H9 (cell line): ENCODE data around the gene GRIK4. TPM values are rescaled to one million over a fixed set of nuclear protein-coding genes. Genes with fewer than 3 reads are reported as not detected.

Experiments
- DNase-seq: peaks from one replicate; pipeline ENCODE4 v3.0.0-alpha.2; 2017
- H2AFZ ChIP-seq: one replicate; pipeline ENCODE4 v1.6.1; 2013; ENCODE audit warnings: mild to moderate bottlenecking, low read length, control low read depth, moderate library complexity
- H2AK5ac ChIP-seq: 2 replicates; pipeline ENCODE4 v1.6.1; 2013; ENCODE audit warnings: low read length, control low read depth, mixed read lengths; ENCODE audit not compliant: insufficient read length
- H2BK120ac ChIP-seq: one replicate; pipeline ENCODE4 v1.6.1; 2013; ENCODE audit warnings: low read depth, mild to moderate bottlenecking, low read length, control low read depth, inconsistent platforms; ENCODE audit not compliant: poor library complexity, severe bottlenecking
- H2BK12ac ChIP-seq: 2 replicates; pipeline ENCODE4 v1.6.1; 2013; ENCODE audit warnings: low read length, control low read depth, mixed read lengths, low read depth; ENCODE audit not compliant: insufficient read length
- H2BK15ac ChIP-seq: 2 replicates; pipeline ENCODE4 v1.6.1; 2013; ENCODE audit warnings: low read depth, low read length, control low read depth
- H2BK20ac ChIP-seq: one replicate; pipeline ENCODE4 v1.6.1; 2013; ENCODE audit warnings: low read depth, mild to moderate bottlenecking, low read length, control low read depth, inconsistent platforms; ENCODE audit not compliant: poor library complexity, severe bottlenecking
- H2BK5ac ChIP-seq: 2 replicates; pipeline ENCODE4 v1.6.1; 2013; ENCODE audit warnings: low read length, control low read depth, mixed read lengths; ENCODE audit not compliant: insufficient read length
- H3K14ac ChIP-seq: 2 replicates; pipeline ENCODE4 v1.6.1; 2013; ENCODE audit warnings: low read length, control low read depth; ENCODE audit not compliant: insufficient read depth
- H3K18ac ChIP-seq: 2 replicates; pipeline ENCODE4 v1.6.1; 2013; ENCODE audit warnings: low read depth, mild to moderate bottlenecking, mixed read lengths, low read length, control low read depth; ENCODE audit not compliant: insufficient read length
- H3K23ac ChIP-seq: 2 replicates; pipeline ENCODE4 v1.6.1; 2013; ENCODE audit warnings: low read length, control low read depth, mixed read lengths, low read depth; ENCODE audit not compliant: insufficient read length
- H3K23me2 ChIP-seq: 2 replicates; pipeline ENCODE4 v1.6.1; 2013; ENCODE audit warnings: low read depth, mild to moderate bottlenecking, mixed read lengths, low read length, control low read depth; ENCODE audit not compliant: insufficient read length, poor library complexity, severe bottlenecking
- H3K27ac ChIP-seq: 2 replicates; pipeline ENCODE4 v1.5.1; 2013; ENCODE audit warnings: low read length, control low read depth, mixed read lengths, low read depth; ENCODE audit not compliant: insufficient read length
- H3K27me3 ChIP-seq: 2 replicates; pipeline ENCODE4 v1.6.1; 2013; ENCODE audit warnings: low read length, control low read depth, inconsistent platforms; ENCODE audit not compliant: insufficient read depth
- H3K4ac ChIP-seq: 2 replicates; pipeline ENCODE4 v1.6.1; 2013; ENCODE audit warnings: low read depth, mild to moderate bottlenecking, control low read depth, inconsistent platforms, low read length, moderate library complexity
- H3K4me1 ChIP-seq: 2 replicates; pipeline ENCODE4 v1.6.1; 2013; ENCODE audit warnings: low read length, control low read depth, inconsistent platforms; ENCODE audit not compliant: insufficient read depth
- H3K4me2 ChIP-seq: 2 replicates; pipeline ENCODE4 v1.6.1; 2013; ENCODE audit warnings: low read length, control low read depth, mixed read lengths; ENCODE audit not compliant: insufficient read length, insufficient read depth
- H3K56ac ChIP-seq: 2 replicates; pipeline ENCODE4 v1.6.1; 2013; ENCODE audit warnings: low read depth, mild to moderate bottlenecking, mixed read lengths, low read length, control low read depth; ENCODE audit not compliant: insufficient read length
- H3K79me1 ChIP-seq: 2 replicates; pipeline ENCODE4 v1.6.1; 2013; ENCODE audit warnings: low read depth, mild to moderate bottlenecking, moderate library complexity, low read length, control low read depth, inconsistent platforms; ENCODE audit not compliant: insufficient read depth, poor library complexity, severe bottlenecking
- H3K79me2 ChIP-seq: 2 replicates; pipeline ENCODE4 v1.6.1; 2013; ENCODE audit warnings: low read length, control low read depth, inconsistent platforms; ENCODE audit not compliant: insufficient read depth
- H3K9ac ChIP-seq: 2 replicates; pipeline ENCODE4 v1.6.1; 2013; ENCODE audit warnings: low read length, control low read depth, mixed read lengths; ENCODE audit not compliant: insufficient read length; ENCODE audit errors: extremely low read depth
- H3K9me3 ChIP-seq: one replicate; pipeline ENCODE4 v1.6.1; 2013; ENCODE audit warnings: low read depth, low read length, inconsistent platforms; ENCODE audit not compliant: control insufficient read depth
- H3T11ph ChIP-seq: one replicate; pipeline ENCODE4 v1.6.1; 2013; ENCODE audit warnings: mild to moderate bottlenecking, low read length, control low read depth, inconsistent platforms
- H4K20me1 ChIP-seq: one replicate; pipeline ENCODE4 v1.6.1; 2013; ENCODE audit not compliant: control insufficient read depth, insufficient read length, insufficient read depth
- H4K5ac ChIP-seq: 2 replicates; pipeline ENCODE4 v1.6.1; 2013; ENCODE audit warnings: low read depth, mild to moderate bottlenecking, mixed read lengths, low read length, control low read depth; ENCODE audit not compliant: insufficient read length
- H4K8ac ChIP-seq: replicated peaks from 2 replicates; pipeline ENCODE4 v1.6.1; 2013; ENCODE audit warnings: low read length, control low read depth, mixed read lengths, low read depth; ENCODE audit not compliant: insufficient read length
- H4K91ac ChIP-seq: 2 replicates; pipeline ENCODE4 v1.6.1; 2013; ENCODE audit warnings: low read depth, mild to moderate bottlenecking, moderate library complexity, mixed read lengths, low read length, control low read depth; ENCODE audit not compliant: insufficient read length
- H3K27ac Mint-ChIP-seq, 3 experiments: 2 replicates in 2 of 3; 3 replicates in 1 of 3; pipeline ENCODE4 v1.8.0; 2020 to 2021; ENCODE audit warnings: mixed read lengths in 3 of 3, mild to moderate bottlenecking in 1 of 3, moderate library complexity in 1 of 3
- H3K27me3 Mint-ChIP-seq: 2 replicates; pipeline ENCODE4 v1.8.0; 2021; ENCODE audit warnings: low read depth, mild to moderate bottlenecking, moderate library complexity, mixed read lengths
- H3K36me3 Mint-ChIP-seq, 3 experiments: 2 replicates in 2 of 3; 3 replicates in 1 of 3; pipeline ENCODE4 v1.8.0; 2020 to 2021; ENCODE audit warnings: low read depth in 3 of 3, mixed read lengths in 3 of 3; ENCODE audit not compliant: insufficient read depth in 1 of 3
- H3K4me1 Mint-ChIP-seq, 2 experiments: 2 replicates each; pipeline ENCODE4 v1.8.0; 2020; ENCODE audit warnings: mixed read lengths in 2 of 2
- H3K4me3 Mint-ChIP-seq, 2 experiments: 2 replicates in 1 of 2; 3 replicates in 1 of 2; pipeline ENCODE4 v1.8.0; 2020 to 2021; ENCODE audit warnings: mild to moderate bottlenecking in 2 of 2, mixed read lengths in 2 of 2, moderate library complexity in 1 of 2
- H3K9me3 Mint-ChIP-seq, 2 experiments: 2 replicates in 1 of 2; 3 replicates in 1 of 2; pipeline ENCODE4 v1.8.0; 2020; ENCODE audit warnings: mild to moderate bottlenecking in 2 of 2, mixed read lengths in 2 of 2, moderate library complexity in 1 of 2
- WGBS: extraction: QIAGEN DNeasy Blood & Tissue Kit; methylation state at CpG from one replicate; pipeline ENCODE4 v1.1.7; 2013; ENCODE audit warnings: missing lambda C conversion rate, low lambda C conversion rate, mixed read lengths; ENCODE audit not compliant: insufficient read length; ENCODE audit errors: extremely low coverage; 5-methylcytosine and 5-hydroxymethylcytosine counted together
- total RNA-seq: library from RNA; stranded (reverse); gene quantifications from 2 replicates; pipeline ENCODE4 v1.2.1, GENCODE V29; 2021
- TF ChIP-seq, protein P1 (sequence below): fragments of 200-600 bp; sonication (generic); conservative IDR thresholded peaks from 3 replicates; pipeline ENCODE4 v1.8.0; 2021; ENCODE audit warnings: antibody characterized with exemption, mild to moderate bottlenecking

Gene GRIK4
- total RNA-seq, 1 experiment from 2014 or later: 2.3 TPM

DNA sequence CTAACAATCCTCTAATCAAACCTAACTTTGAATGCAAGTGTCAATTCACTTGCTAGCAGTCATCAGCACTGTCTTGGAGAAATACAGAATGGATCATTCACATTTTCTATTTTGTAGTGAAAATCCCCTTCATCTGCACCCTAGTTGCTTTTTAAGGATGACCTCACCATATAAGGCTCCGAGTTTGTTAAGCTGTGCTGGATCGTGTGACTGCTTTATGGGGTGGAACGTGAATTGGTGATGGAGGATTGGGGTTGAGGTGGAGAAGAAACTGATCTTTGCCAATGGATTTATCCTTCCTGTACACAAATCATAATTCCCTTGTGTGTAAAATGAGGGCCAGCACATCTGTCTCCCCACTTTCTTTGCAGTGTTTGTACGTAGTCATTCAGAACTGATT, 426.7 kb downstream of the GRIK4 start:
- no peaks in the 10 kb centered on the region for H3K79me1 ChIP-seq
- H2BK20ac ChIP-seq: no peak overlapping the region
- H3K27me3 ChIP-seq: no peaks in the 10 kb centered on the region
- no peak overlapping the region for H4K5ac ChIP-seq
- H2AFZ ChIP-seq: no peak overlapping the region
- no peak overlapping the region for H3K18ac ChIP-seq
- no peak overlapping the region for H3K14ac ChIP-seq
- H3K9me3 ChIP-seq: no peaks in the 10 kb centered on the region
- H3K4me1 Mint-ChIP-seq: peaks cover 26 to 27% of the 10 kb centered on the region in 2 experiments
- H3K4me1 ChIP-seq: no peaks in the 10 kb centered on the region; the same call in 1 of the 2 replicates
- no peak overlapping the region for H3K27ac Mint-ChIP-seq
- no peak overlapping the region for H3T11ph ChIP-seq
- peaks cover 0 to 4% of the 10 kb centered on the region in 2 experiments; a peak in 1 of 5 replicates for H3K9me3 Mint-ChIP-seq
- no peak overlapping the region for H3K4me3 Mint-ChIP-seq
- H3K23me2 ChIP-seq: no peaks in the 10 kb centered on the region
- no peak overlapping the region for H4K91ac ChIP-seq
- TF ChIP-seq, protein P1, sequence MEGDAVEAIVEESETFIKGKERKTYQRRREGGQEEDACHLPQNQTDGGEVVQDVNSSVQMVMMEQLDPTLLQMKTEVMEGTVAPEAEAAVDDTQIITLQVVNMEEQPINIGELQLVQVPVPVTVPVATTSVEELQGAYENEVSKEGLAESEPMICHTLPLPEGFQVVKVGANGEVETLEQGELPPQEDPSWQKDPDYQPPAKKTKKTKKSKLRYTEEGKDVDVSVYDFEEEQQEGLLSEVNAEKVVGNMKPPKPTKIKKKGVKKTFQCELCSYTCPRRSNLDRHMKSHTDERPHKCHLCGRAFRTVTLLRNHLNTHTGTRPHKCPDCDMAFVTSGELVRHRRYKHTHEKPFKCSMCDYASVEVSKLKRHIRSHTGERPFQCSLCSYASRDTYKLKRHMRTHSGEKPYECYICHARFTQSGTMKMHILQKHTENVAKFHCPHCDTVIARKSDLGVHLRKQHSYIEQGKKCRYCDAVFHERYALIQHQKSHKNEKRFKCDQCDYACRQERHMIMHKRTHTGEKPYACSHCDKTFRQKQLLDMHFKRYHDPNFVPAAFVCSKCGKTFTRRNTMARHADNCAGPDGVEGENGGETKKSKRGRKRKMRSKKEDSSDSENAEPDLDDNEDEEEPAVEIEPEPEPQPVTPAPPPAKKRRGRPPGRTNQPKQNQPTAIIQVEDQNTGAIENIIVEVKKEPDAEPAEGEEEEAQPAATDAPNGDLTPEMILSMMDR: no peak
- WGBS: no CpG with 5 or more reads among the region's 4 CpGs
- H3K79me2 ChIP-seq: no peaks in the 10 kb centered on the region
- H3K56ac ChIP-seq: no peak overlapping the region
- H3K23ac ChIP-seq: no peak overlapping the region
- no peak for DNase-seq
- no peak overlapping the region for H3K27ac ChIP-seq
- H4K20me1 ChIP-seq: no peaks in the 10 kb centered on the region
- no peak overlapping the region for H3K4me2 ChIP-seq
- no peak overlapping the region for H2BK12ac ChIP-seq
- no peak overlapping the region for H2AK5ac ChIP-seq
- H4K8ac ChIP-seq: no peak overlapping the region
- peaks cover 5% of the 10 kb centered on the region; the same call in 1 of the 2 replicates for H3K27me3 Mint-ChIP-seq
- H2BK15ac ChIP-seq: no peak overlapping the region
- no peak overlapping the region for H3K9ac ChIP-seq
- H2BK120ac ChIP-seq: no peak overlapping the region
- no peak overlapping the region for H3K4ac ChIP-seq
- no peak overlapping the region for H2BK5ac ChIP-seq
- no peaks in the 10 kb centered on the region for H3K36me3 Mint-ChIP-seq
